GM21526 (cell line): ENCODE measurements around the gene LOX.

ENCODE experiments used
- ATAC-seq: cut with Tn5 transposase; IDR thresholded peaks from one replicate; pipeline ENCODE4 v1.9.1; 2021; ENCODE audit warnings: moderate library complexity; ENCODE audit not compliant: unreplicated experiment, low FRiP score

The LOX gene

DNA sequence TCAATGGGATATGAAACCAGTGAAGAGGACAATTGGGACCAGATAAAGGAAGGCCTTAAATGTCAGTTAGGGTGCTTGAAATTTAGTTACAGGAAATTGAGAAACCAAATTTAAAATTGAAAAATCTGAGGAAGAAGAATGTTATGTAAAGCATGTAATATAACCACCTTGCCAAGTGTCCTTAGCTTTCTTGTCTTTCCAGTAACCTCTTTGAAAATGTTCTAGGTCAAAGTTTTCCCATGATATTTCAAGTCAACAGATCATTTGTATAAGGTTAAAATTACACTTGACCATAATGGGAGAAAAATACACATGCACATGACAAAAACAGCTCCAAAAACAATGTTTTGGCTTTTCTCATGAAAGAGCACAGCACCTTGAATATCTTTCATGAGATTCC, 21.1 kb downstream of the LOX start:
- ATAC-seq, result no peak

DNA sequence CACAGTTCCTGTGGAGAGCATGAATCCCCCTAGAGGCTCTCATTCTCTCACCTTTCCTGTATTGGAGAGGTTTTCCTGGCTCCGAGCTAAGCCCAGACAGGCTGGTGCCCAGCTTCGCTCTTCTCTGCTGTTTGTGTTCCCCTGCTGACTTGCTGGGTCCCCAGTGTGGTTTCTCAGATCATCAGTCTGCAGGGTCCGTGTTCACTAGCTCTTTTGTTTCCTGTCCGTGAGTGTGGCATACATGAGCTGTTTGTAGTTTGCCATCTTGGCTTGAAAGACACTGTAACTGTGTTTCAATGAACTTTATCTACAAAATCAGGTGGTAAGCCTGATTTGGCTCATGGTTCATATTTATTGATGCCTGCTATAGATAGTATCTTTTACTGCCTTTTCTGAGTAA, 23.8 kb downstream of the LOX start:
- no peak for ATAC-seq

DNA sequence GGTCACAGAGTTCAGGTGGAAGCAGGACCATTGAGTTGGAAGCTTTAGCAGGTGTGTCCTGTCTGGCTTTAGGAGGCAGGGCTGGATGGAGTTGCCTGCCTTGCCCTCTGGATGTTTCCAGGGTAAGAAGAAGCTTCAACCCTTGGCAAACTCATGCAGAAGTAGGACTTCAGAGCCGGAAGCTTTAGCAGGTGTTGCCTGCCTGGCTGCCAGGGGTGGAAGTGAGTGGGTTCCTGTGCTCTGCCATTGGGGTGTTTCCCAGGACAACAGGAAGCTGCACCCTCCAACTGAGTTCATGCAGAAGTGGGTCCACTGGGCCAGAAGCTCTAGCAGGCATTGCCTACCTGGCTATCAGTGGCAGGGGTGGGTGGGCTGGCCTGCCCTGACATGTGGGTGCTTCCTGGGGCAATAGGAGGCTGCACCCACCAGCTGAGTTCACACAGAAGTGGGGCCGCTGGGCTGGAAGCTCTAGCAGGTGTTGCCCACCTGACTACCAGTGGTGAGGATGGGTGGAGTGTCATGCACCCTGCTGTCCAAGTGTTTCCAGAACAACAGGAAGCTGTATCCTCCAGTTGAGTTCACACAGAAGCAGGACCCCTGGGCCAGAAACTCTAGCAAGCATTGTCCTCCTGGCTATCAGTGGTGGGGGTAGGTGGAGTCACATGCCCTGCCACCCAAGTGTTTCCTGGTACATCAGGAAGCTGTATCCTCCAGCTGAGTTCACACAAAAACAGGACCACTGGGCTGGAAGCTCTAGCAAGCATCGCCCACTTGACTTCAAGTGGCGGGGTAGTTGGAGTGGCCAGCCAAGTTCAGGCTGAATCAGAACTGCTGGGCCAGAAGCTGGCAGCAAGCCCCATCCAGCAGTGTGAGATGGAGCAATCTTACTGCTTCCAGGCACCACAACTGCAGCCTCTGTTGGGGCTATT, 24.6 kb downstream of the LOX start:
- no peak for ATAC-seq

DNA sequence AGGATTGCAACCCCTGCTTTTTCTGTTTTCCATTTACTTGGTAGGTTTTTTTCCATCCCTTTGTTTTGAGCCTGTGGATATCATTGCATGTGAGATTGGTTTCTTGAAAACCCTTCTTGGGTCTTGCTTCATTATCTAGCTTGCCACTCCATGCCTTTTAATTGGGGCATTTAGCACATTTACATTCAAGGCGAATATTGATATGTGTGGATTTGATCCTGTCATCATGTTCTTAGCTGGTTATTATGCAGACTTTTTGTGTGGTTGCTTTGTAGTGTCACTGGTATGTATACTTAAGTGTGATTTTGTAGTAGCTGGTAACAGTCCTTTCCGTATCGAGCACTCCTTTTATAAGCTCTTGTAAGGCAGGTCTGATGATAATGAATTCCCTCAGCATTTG, 26.5 kb downstream of the LOX start:
- no peak for ATAC-seq

DNA sequence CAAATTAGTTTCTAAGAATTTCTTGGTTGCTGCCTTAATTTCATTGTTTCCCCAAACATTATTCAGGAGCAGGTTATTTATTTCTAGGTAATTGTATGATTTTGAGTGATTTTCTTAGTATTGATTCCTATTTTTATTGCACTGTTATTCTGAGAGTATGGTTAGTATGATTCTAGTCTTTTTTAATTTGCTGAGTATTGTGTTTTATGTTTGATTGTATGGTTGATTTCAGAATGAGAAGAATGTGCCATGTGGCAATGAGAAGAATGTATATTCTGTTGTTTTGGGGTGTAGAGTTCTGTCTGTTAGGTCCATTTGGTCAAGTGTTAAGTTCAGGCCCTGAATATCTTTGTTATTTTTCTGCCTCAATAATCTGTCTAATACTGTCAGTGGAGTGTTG, 27.1 kb downstream of the LOX start:
- no peak for ATAC-seq

DNA sequence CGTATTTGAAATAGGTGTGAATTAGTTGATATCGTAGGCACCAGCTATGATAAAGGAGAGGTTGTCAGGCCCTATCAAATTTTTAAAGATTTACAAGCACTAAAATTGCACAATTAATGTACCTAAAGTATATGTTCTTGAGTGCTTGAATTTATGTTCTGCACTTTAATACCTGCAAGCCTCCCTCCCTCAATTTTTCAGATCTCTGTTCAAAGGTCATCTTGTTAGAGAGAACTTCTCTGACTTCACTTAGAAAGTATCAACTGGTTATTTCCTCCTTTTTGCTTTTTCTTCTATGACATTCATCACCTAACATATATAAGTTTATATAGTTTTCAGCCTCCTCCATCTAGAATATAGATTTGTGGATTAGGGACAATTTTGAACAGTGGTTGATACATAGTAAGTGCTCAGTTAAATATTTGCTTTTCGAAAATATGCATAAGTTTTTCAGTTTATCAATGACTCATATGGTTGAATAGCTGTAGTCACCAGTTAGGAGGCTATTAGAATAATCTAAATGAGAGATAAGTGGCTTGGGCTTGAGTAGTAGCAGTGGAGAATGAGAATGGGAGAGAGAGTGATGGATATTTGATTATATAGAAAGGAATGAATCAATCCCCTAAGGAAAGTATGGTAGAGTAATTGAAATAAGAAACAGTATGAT, 37.3 kb downstream of the LOX start:
- no peak for ATAC-seq

DNA sequence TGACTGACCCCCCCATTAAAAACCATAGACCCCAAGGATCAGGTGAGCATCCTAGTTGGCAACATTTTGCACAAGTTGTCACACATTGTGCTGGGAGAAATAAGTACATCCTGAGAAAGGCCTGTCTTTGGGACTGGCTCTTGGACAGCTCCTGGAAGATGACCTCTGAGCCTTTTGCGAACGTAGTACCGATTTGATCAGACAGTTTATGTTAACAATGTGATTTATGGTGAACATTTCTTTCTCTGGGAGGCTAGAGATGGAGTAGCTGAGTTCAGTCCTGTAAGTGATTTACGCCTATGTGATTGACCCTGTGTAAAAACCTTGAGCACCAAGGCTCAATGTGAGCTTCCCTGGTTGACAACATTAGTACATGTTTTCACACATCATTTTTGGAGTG, 41.7 kb downstream of the LOX start:
- no peak for ATAC-seq

DNA sequence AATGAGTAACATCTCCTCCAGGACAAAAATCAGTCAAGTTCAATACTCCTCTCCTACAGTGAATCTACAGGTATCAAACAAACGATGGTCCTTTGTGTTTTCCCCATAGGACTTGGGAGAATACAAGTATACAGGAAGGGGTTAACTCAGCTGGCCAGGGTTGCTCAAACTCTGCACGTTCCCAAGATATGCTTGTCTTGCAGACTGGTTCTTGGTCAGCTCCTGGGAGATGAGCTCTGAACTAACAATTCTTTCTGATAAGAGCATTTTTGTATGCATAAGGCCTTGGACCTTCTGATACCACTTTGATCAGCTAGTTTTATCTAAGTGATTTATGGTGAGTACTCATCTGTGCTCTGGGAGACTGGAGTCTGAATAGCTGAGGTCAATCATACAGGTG, 42.1 kb downstream of the LOX start:
- ATAC-seq, result no peak

DNA sequence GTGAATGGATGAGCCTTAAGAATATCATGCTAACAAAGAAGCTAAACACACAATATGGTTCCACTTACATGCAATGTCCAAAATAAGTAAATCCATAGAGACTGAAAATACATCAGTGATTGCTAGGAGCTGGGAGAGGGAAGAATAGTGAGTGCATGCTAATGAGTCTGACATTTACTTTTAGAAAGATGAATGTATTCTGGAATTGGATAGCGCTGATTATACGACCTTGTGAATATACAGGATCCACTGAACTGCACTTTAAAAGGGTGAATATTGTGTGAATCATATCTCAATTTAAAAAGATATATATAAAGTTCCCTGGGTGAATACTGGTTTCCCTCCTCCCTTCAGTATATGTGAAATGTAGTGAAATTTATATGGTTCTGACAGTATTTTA, 46.2 kb downstream of the LOX start:
- ATAC-seq, result no peak

DNA sequence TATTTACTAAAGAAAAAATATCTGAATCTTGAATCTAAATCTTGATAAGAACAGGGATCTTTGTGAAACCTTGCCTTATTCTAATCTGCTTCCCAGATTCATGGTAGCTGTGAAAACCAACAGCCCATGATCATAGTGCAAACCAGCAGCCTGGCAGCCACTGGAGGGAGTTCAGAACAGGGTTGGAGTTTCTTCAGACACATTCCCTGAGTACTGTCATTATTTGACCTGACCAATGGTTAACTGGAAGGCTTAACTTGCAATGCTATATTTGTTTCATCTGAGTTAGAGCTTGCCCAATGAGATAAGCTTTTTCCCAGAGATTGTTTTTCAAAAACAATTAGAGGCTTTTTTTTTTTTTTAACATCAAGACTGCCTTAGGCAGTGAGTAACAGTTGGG, 47.8 kb downstream of the LOX start:
- no peak for ATAC-seq

DNA sequence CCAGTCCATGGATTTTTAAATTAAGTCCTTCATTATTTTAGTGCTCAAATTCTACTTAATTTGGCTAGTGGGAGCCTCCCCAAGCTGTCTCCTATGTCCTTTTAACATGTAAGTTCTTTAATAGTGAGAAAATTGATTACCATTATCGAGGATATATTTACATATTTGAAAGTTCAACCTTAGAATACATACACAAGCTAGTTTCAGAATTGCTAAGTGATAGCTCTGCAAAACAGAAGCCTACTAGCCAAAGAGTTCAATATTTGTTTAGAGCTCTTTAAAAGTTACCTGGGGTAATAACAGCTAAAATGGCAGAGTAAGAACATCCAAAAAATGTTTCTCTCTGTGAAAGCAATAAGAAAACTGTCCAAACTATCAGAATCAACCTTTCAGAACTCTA, 48.2 kb downstream of the LOX start:
- no peak for ATAC-seq

DNA sequence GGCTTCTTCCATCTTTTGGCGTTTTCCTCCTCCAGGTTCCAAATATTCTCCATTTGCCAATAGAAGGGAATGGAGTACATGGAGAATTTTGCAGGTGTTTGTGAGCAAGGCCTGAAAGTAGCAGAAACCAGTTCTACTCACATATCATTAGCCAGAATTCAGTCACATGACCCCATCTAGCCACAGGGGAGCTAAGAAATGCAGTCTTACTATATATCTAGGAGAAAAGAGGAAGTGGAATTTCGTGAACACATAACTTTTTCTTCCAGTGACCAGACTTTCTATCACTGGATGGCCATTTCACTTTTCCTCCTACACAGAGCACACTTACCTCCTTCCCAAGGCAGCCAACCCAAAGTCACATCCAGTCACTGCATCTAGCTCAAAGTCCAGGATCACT, 55.1 kb downstream of the LOX start:
- no peak for ATAC-seq

DNA sequence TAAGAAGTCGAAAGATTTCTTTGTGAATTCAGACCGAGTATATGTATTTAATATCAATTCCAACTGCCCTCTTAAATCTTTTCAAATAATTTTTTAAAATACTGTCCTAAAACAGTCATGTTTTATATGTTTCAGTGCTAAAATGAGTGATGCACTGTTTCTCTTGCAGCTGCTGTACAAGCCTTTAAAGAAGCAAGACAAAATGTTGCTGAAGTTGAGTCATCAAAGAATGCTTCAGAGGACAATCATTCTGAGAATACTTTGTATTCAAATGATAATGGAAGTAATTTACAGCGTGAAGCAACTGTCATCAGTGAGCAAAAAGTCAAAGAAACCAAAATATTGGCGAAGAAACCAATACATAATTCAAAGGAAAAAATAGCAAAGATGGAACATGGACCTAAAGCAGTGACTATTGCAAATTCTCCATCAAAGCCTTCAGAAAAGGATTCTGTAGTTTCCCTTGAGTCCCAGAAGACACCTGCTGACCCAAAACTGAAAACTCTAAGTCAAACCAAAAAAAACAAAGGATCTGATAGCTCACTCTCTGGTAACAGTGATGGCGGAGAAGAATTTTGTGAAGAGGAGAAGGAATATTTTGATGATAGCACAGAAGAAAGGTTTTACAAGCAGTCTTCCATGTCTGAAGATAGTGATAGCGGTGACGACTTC, 58.0 kb downstream of the LOX start:
- ATAC-seq, result peak; percentile 47

DNA sequence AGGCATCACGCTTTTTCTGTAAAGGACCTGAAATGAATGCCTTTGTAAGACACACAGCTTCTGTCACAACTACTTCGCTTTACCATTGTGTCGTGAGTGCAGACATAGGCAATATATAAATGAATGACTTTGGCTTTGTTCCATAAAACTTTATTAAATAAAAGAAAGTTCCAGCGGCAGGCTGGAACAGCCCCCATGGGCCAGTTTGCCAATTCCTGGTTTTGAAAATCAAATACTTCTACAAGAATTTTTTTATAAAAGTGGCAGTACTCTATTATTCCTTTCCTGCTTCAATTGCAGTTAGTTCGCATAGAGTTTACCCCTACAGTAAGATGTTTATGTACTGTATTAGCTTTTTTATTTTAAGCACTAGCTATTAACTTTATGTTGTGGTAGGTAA, 62.6 kb downstream of the LOX start:
- ATAC-seq, result no peak

DNA sequence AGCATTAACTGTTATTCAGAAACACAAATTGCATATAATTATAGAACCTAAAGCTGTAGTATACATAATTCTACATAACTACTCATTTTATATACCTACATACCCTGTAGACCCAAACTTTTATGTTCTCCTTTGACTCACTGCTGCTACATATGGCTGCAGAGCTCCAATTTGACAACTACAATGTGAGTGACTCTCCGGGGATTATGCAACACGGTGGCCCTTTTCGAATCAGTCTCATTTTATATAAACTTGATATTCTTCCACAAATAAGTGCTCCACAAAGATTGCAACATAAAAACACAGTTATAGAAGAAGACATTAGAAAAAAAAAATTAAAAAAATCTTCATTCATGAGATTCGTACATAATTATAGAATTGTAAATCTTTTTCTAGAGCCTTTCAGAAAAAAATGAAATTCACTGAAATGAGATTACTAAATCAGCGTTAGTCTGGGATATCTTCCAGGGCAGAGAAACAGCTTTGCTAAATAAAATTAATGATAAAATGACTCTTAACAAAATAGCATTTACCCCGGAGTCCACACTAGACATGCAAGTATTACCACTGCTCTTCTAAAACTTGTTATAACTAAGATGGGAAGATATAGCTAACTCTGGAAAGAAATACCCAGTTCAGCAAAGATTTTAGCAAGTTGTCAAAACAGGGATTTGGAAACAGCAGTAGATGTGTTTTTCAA, 63.7 kb downstream of the LOX start:
- ATAC-seq, result no peak
